GM23338 (cell line): ENCODE results near the gene CARMIL1.

Source experiments
- CREB1 ChIP-seq: fragments of 250-450 bp; sonication (Bioruptor Pico); IDR thresholded peaks from 2 replicates; pipeline ENCODE4 v1.5.0; 2020; ENCODE audit warnings: low read depth, mild to moderate bottlenecking, moderate library complexity
- EZH2 ChIP-seq: fragments of 200-600 bp; sonication (generic); IDR thresholded peaks from one replicate; pipeline ENCODE4 v1.8.0; 2017; ENCODE audit warnings: antibody characterized with exemption, mild to moderate bottlenecking, low read depth; ENCODE audit not compliant: unreplicated experiment
- EZH2phosphoT487 ChIP-seq: fragments of 200-600 bp; sonication (generic); IDR thresholded peaks from one replicate; pipeline ENCODE4 v1.8.1; 2018; ENCODE audit warnings: antibody characterized with exemption; ENCODE audit not compliant: unreplicated experiment
- JUNB ChIP-seq: IDR thresholded peaks from one replicate; pipeline ENCODE4 v1.6.1; 2016; ENCODE audit warnings: antibody characterized with exemption; ENCODE audit not compliant: unreplicated experiment
- NANOG ChIP-seq: IDR thresholded peaks from 2 replicates; pipeline ENCODE4 v1.6.1; 2016; ENCODE audit warnings: antibody characterized with exemption, borderline replicate concordance
- POLR2AphosphoS5 ChIP-seq: IDR thresholded peaks from 2 replicates; pipeline ENCODE4 v1.6.1; 2016; ENCODE audit warnings: antibody characterized with exemption, low read depth
- STAT1 ChIP-seq: IDR thresholded peaks from one replicate; pipeline ENCODE4 v1.6.1; 2016; ENCODE audit warnings: antibody characterized with exemption; ENCODE audit not compliant: unreplicated experiment
- ZNF114 ChIP-seq: fragments of 250-450 bp; sonication (Bioruptor Pico); IDR thresholded peaks from 2 replicates; pipeline ENCODE4 v1.5.0; 2020; ENCODE audit warnings: mild to moderate bottlenecking, moderate library complexity
- ZNF331 ChIP-seq: fragments of 250-450 bp; sonication (Bioruptor Pico); IDR thresholded peaks from 2 replicates; pipeline ENCODE4 v1.5.0; 2020; ENCODE audit warnings: low read depth, mild to moderate bottlenecking, moderate library complexity
- TF ChIP-seq, protein P1 (sequence below): IDR thresholded peaks from one replicate; pipeline ENCODE4 v1.6.1; 2018; ENCODE audit warnings: antibody characterized with exemption; ENCODE audit not compliant: unreplicated experiment
- TF ChIP-seq, protein P2 (sequence below), 2 experiments: fragments of 200-600 bp in 1 of 2; sonication (generic) in 1 of 2; conservative IDR thresholded peaks; 2 replicates each; pipeline versions ENCODE4 v1.5.1 to v1.6.1; 2016 to 2017; ENCODE audit warnings: antibody characterized with exemption in 2 of 2, low read depth in 2 of 2, mild to moderate bottlenecking in 2 of 2, moderate library complexity in 1 of 2
- TF ChIP-seq, protein P3 (sequence below): IDR thresholded peaks from 2 replicates; pipeline ENCODE4 v1.6.1; 2016; ENCODE audit warnings: antibody characterized with exemption
- TF ChIP-seq, protein P4 (sequence below): fragments of 250-450 bp; sonication (Bioruptor Pico); IDR thresholded peaks from 2 replicates; pipeline ENCODE4 v1.5.0; 2020; ENCODE audit warnings: mild to moderate bottlenecking, moderate library complexity

DNA sequence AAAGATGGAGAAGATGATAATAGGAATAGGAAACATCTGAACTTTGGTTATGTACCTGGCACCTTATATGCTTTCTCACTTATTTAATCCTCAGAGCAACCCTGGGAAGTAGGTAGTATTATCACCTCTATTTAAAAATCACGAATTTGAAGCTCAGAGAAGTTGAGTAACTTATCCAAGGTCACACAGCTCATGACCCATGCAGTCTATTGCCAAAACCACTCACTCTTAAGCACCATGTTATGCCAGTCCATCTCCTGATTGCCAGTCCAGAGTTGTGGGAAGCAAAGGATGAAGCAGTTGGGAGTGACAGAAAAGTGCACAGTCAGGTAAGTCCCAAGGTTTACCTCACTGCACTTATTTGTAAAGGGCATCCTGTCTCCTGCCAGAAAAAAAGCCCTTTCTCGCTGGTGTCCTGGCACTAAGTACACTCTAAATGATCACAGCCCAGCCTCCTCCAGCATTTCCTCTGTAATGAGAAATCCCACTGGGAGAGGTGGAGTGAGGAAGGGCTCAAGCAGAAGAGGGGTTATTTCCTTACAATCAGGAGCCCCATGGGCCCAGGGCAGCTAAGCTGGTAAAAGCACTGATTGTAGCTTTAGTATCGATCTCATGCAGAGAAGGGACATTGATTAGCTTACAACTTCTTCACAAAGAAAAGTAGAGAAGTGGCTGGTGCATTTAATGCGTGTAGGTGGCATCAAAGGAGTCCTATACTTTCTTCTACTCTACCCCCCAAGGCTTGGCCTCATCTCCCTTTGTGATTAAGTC is 351.5 kb downstream of the CARMIL1 start:
- TF ChIP-seq, protein P1, sequence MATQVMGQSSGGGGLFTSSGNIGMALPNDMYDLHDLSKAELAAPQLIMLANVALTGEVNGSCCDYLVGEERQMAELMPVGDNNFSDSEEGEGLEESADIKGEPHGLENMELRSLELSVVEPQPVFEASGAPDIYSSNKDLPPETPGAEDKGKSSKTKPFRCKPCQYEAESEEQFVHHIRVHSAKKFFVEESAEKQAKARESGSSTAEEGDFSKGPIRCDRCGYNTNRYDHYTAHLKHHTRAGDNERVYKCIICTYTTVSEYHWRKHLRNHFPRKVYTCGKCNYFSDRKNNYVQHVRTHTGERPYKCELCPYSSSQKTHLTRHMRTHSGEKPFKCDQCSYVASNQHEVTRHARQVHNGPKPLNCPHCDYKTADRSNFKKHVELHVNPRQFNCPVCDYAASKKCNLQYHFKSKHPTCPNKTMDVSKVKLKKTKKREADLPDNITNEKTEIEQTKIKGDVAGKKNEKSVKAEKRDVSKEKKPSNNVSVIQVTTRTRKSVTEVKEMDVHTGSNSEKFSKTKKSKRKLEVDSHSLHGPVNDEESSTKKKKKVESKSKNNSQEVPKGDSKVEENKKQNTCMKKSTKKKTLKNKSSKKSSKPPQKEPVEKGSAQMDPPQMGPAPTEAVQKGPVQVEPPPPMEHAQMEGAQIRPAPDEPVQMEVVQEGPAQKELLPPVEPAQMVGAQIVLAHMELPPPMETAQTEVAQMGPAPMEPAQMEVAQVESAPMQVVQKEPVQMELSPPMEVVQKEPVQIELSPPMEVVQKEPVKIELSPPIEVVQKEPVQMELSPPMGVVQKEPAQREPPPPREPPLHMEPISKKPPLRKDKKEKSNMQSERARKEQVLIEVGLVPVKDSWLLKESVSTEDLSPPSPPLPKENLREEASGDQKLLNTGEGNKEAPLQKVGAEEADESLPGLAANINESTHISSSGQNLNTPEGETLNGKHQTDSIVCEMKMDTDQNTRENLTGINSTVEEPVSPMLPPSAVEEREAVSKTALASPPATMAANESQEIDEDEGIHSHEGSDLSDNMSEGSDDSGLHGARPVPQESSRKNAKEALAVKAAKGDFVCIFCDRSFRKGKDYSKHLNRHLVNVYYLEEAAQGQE: no peak
- TF ChIP-seq, protein P2, sequence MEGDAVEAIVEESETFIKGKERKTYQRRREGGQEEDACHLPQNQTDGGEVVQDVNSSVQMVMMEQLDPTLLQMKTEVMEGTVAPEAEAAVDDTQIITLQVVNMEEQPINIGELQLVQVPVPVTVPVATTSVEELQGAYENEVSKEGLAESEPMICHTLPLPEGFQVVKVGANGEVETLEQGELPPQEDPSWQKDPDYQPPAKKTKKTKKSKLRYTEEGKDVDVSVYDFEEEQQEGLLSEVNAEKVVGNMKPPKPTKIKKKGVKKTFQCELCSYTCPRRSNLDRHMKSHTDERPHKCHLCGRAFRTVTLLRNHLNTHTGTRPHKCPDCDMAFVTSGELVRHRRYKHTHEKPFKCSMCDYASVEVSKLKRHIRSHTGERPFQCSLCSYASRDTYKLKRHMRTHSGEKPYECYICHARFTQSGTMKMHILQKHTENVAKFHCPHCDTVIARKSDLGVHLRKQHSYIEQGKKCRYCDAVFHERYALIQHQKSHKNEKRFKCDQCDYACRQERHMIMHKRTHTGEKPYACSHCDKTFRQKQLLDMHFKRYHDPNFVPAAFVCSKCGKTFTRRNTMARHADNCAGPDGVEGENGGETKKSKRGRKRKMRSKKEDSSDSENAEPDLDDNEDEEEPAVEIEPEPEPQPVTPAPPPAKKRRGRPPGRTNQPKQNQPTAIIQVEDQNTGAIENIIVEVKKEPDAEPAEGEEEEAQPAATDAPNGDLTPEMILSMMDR (conservative IDR thresholded peaks at IDR 0.05; ENCODE audit: low read depth in 2 of 2): no peak
- TF ChIP-seq JUNB (no peak), POLR2AphosphoS5 (no peak), EZH2phosphoT487 (no peak), ZNF114 (CRISPR knock-in tag) (no peak), EZH2 (no peak), CREB1 (CRISPR knock-in tag) (no peak), NANOG (no peak), STAT1 (no peak), ZNF331 (CRISPR knock-in tag) (no peak)
- TF ChIP-seq, protein P3, sequence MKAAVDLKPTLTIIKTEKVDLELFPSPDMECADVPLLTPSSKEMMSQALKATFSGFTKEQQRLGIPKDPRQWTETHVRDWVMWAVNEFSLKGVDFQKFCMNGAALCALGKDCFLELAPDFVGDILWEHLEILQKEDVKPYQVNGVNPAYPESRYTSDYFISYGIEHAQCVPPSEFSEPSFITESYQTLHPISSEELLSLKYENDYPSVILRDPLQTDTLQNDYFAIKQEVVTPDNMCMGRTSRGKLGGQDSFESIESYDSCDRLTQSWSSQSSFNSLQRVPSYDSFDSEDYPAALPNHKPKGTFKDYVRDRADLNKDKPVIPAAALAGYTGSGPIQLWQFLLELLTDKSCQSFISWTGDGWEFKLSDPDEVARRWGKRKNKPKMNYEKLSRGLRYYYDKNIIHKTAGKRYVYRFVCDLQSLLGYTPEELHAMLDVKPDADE: no peak
- TF ChIP-seq, protein P4, sequence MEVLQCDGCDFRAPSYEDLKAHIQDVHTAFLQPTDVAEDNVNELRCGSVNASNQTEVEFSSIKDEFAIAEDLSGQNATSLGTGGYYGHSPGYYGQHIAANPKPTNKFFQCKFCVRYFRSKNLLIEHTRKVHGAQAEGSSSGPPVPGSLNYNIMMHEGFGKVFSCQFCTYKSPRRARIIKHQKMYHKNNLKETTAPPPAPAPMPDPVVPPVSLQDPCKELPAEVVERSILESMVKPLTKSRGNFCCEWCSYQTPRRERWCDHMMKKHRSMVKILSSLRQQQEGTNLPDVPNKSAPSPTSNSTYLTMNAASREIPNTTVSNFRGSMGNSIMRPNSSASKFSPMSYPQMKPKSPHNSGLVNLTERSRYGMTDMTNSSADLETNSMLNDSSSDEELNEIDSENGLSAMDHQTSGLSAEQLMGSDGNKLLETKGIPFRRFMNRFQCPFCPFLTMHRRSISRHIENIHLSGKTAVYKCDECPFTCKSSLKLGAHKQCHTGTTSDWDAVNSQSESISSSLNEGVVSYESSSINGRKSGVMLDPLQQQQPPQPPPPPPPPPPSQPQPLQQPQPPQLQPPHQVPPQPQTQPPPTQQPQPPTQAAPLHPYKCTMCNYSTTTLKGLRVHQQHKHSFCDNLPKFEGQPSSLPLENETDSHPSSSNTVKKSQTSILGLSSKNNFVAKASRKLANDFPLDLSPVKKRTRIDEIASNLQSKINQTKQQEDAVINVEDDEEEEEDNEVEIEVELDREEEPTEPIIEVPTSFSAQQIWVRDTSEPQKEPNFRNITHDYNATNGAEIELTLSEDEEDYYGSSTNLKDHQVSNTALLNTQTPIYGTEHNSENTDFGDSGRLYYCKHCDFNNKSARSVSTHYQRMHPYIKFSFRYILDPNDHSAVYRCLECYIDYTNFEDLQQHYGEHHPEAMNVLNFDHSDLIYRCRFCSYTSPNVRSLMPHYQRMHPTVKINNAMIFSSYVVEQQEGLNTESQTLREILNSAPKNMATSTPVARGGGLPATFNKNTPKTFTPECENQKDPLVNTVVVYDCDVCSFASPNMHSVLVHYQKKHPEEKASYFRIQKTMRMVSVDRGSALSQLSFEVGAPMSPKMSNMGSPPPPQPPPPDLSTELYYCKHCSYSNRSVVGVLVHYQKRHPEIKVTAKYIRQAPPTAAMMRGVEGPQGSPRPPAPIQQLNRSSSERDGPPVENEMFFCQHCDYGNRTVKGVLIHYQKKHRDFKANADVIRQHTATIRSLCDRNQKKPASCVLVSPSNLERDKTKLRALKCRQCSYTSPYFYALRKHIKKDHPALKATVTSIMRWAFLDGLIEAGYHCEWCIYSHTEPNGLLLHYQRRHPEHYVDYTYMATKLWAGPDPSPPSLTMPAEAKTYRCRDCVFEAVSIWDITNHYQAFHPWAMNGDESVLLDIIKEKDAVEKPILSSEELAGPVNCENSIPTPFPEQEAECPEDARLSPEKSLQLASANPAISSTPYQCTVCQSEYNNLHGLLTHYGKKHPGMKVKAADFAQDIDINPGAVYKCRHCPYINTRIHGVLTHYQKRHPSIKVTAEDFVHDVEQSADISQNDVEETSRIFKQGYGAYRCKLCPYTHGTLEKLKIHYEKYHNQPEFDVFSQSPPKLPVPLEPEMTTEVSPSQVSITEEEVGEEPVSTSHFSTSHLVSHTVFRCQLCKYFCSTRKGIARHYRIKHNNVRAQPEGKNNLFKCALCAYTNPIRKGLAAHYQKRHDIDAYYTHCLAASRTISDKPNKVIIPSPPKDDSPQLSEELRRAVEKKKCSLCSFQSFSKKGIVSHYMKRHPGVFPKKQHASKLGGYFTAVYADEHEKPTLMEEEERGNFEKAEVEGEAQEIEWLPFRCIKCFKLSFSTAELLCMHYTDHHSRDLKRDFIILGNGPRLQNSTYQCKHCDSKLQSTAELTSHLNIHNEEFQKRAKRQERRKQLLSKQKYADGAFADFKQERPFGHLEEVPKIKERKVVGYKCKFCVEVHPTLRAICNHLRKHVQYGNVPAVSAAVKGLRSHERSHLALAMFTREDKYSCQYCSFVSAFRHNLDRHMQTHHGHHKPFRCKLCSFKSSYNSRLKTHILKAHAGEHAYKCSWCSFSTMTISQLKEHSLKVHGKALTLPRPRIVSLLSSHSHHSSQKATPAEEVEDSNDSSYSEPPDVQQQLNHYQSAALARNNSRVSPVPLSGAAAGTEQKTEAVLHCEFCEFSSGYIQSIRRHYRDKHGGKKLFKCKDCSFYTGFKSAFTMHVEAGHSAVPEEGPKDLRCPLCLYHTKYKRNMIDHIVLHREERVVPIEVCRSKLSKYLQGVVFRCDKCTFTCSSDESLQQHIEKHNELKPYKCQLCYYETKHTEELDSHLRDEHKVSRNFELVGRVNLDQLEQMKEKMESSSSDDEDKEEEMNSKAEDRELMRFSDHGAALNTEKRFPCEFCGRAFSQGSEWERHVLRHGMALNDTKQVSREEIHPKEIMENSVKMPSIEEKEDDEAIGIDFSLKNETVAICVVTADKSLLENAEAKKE (CRISPR knock-in tag): no peak
